Left ventricle myocardium inferior (tissue), 1 donor: Measurements from ENCODE around the gene NUBPL. TPM values are rescaled to one million over a fixed set of nuclear protein-coding genes. Genes with fewer than 3 reads are reported as not detected.
"Not testable (repeated sequence)": the region's sequence is repeated elsewhere in the genome, so short reads cannot be mapped to it uniquely, and the experiment has no call there.

Experiments
- DNase-seq: peaks from one replicate; pipeline ENCODE4 v3.0.0-alpha.2; 2020
- H3K27ac ChIP-seq: fragments of 200-600 bp; replicated peaks from 2 replicates; pipeline ENCODE4 v1.8.0; 2021
- H3K27me3 ChIP-seq: fragments of 200-600 bp; 2 replicates; pipeline ENCODE4 v1.8.0; 2021; ENCODE audit warnings: low read depth
- H3K36me3 ChIP-seq: fragments of 200-600 bp; 2 replicates; pipeline ENCODE4 v1.8.0; 2021
- H3K4me1 ChIP-seq: fragments of 200-600 bp; 2 replicates; pipeline ENCODE4 v1.8.0; 2021
- H3K4me3 ChIP-seq: fragments of 200-600 bp; 2 replicates; pipeline ENCODE4 v1.8.0; 2021; ENCODE audit warnings: mild to moderate bottlenecking, moderate library complexity
- H3K9me3 ChIP-seq: fragments of 200-600 bp; replicated peaks from 2 replicates; pipeline ENCODE4 v1.8.0; 2021
- intact Hi-C: fragments of 100-400 bp; cut with micrococcal nuclease; formaldehyde crosslinking; loops from one replicate; pipeline ENCODE4 v1.11.0; 2022
- total RNA-seq: library from RNA; stranded (reverse); fragmentation: NEBNext Ultra II Directional; extraction: Animal tissue kit (Norgen Biotek cat#: 25700); gene quantifications from one replicate; pipeline ENCODE4 v1.2.1, GENCODE V29; 2021
- TF ChIP-seq, protein P1 (sequence below): fragments of 200-600 bp; IDR thresholded peaks from 2 replicates; pipeline ENCODE4 v1.8.0; 2021; ENCODE audit warnings: antibody characterized with exemption, mild to moderate bottlenecking, borderline replicate concordance
- donor health status: DM: no; HTN: yes; CAD: no; lungs with severe emphysema.

The NUBPL gene
- total RNA-seq, 1 donor from 2014 or later: 32.2 TPM

DNA sequence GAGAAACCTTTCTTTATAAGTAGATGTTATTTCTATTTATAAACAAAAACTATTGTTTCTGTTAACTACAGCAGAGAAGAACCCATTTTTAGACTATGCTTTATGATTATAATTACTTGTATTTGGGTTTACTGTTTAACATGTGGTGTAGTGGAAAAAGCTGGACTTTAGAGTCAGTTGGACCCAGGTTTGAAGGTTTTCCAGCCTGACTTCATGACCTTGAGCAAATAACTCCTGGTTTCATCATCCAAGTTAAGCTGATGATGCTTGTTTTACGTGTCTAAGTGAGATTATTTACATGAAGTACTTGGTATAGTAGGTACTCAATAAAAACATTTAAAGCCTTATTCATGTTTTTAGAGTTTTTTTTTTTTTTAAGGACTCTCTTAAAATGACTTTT is 294.1 kb downstream of the NUBPL start:
- intact Hi-C loops: no loop called here
- TF ChIP-seq, protein P1, sequence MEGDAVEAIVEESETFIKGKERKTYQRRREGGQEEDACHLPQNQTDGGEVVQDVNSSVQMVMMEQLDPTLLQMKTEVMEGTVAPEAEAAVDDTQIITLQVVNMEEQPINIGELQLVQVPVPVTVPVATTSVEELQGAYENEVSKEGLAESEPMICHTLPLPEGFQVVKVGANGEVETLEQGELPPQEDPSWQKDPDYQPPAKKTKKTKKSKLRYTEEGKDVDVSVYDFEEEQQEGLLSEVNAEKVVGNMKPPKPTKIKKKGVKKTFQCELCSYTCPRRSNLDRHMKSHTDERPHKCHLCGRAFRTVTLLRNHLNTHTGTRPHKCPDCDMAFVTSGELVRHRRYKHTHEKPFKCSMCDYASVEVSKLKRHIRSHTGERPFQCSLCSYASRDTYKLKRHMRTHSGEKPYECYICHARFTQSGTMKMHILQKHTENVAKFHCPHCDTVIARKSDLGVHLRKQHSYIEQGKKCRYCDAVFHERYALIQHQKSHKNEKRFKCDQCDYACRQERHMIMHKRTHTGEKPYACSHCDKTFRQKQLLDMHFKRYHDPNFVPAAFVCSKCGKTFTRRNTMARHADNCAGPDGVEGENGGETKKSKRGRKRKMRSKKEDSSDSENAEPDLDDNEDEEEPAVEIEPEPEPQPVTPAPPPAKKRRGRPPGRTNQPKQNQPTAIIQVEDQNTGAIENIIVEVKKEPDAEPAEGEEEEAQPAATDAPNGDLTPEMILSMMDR: no peak
- no peak overlapping the region for H3K4me3 ChIP-seq

DNA sequence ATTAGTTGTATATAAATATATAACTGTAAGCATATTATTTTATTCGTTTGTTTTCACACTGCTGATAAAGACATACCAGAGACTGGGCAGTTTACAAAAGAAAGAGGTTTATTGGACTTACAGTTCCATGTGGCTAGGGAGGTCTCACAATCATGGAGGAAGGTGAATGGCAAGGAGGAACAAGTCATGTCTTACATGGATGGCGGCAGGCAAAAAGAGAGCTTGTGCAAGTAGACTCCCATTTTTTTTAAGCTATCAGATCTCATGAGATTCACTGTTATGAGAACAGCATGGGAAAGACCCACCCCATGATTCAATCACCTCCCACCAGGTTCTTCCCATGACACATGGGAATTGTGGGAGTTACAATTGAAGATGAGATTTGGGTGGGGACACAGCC is 294.8 kb downstream of the NUBPL start:
- H3K27ac ChIP-seq, H3K9me3 ChIP-seq, H3K27me3 ChIP-seq, H3K4me1 ChIP-seq, H3K36me3 ChIP-seq, H3K4me3 ChIP-seq, intact Hi-C loops, DNase-seq: not testable (repeated sequence)

More for the DNA sequence above, 294.1 kb downstream of the NUBPL start:
- Histone ChIP-seq H3K27me3 (no peaks in the 10 kb centered on the region), H3K36me3 (peaks cover 5% of the 10 kb centered on the region), H3K9me3 (no peaks in the 10 kb centered on the region), H3K27ac (no peak overlapping the region), H3K4me1 (no peaks in the 10 kb centered on the region)
- DNase-seq: no peak

DNA sequence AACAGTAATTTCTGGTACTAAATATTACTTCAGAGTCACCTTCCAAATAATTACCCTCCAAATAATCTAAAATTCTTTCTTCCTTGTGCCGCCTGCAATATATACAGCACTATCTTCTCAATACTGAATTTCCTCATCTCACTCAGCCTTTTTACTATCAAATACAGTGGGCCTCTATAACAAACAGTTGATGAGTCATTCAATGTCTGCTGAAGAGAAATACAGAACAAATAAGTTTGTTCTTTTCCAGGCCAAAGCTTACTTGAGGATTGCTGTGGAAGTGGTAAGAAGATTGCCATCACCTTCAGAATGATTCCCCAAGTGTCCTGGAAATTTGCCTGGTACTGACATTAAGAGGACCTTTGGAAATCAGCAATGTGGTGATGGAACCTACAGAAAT is 297.7 kb downstream of the NUBPL start:
- Histone ChIP-seq H3K27ac (no peak overlapping the region), H3K36me3 (peaks cover 5% of the 10 kb centered on the region), H3K9me3 (no peaks in the 10 kb centered on the region), H3K4me1 (no peaks in the 10 kb centered on the region), H3K4me3 (no peak overlapping the region), H3K27me3 (no peaks in the 10 kb centered on the region)
- intact Hi-C loops: no loop called here
- DNase-seq: no peak
- TF ChIP-seq, protein P1: no peak

DNA sequence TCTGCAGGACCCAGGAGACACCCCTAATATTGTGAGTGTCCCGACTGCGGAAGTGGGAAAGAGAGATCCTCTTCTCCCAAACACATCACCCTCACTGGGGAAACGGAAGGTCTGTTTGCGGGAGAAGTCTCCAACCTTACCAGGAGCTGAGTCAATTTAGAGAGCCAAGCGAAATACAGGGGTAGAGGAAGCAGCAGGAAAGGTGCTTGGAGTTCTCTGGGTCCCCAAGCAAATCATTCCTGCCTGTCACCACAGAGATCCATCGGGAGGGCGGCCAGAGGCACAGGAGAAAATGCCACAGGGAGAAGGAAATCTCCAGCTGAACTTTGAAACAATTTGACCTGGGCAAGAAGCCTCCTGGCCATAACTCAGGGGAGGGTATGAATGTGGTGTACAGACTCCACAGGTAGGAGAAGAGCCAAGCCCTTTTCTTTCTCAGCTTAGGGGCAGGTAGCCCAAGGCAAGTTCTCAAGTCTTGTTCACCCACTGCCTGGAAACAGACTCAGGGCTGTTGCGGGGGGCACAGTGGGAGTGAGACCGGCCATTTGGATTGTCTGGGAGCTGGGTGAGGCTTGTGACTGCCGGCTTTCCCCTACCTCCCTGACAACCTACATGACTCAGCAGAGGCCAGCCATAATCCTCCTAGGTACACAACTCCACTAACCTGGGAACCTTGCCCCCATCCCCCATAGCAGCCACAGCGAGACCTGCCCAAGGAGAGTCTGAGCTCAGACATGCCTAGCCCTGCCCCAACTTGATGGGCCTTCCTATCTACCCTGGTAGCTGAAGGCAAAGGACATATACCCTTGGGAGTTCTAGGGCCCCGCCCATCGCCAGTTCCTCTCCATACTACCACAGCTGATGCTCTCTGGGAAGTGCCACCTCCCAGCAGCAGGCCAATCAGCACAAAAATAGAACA is 304.0 kb downstream of the NUBPL start:
- H3K4me3 ChIP-seq: no peak overlapping the region
- TF ChIP-seq, protein P1: no peak
- H3K36me3 ChIP-seq: no peaks in the 10 kb centered on the region
- no peak for DNase-seq
- H3K9me3 ChIP-seq: peaks cover 25% of the 10 kb centered on the region
- no peaks in the 10 kb centered on the region for H3K27me3 ChIP-seq
- intact Hi-C loops: no loop called here
- no peaks in the 10 kb centered on the region for H3K4me1 ChIP-seq
- H3K27ac ChIP-seq: no peak overlapping the region

DNA sequence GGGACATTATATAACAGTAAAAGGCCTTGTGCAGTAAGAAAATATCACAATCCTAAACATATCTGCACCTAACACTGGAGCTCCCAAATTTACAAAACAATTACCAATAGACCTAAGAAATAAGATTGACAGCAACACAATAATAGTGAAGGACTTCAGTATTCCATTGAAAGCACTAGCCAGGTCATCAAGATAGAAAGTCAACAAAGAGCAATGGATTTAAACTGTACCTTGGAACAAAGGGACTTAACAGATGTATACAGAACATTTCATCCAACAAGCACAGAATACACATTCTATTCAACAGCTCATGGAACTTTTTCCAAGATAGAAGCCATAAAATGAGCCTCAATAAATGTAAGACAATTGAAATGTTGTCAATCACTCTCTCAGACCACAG is 306.4 kb downstream of the NUBPL start:
- no peak overlapping the region for H3K4me3 ChIP-seq
- intact Hi-C loops: no loop called here
- no peaks in the 10 kb centered on the region for H3K27me3 ChIP-seq
- H3K27ac ChIP-seq: no peak overlapping the region
- no peak for DNase-seq
- H3K9me3 ChIP-seq: peaks cover 32% of the 10 kb centered on the region
- TF ChIP-seq, protein P1: no peak
- H3K4me1 ChIP-seq: no peaks in the 10 kb centered on the region
- H3K36me3 ChIP-seq: no peaks in the 10 kb centered on the region

DNA sequence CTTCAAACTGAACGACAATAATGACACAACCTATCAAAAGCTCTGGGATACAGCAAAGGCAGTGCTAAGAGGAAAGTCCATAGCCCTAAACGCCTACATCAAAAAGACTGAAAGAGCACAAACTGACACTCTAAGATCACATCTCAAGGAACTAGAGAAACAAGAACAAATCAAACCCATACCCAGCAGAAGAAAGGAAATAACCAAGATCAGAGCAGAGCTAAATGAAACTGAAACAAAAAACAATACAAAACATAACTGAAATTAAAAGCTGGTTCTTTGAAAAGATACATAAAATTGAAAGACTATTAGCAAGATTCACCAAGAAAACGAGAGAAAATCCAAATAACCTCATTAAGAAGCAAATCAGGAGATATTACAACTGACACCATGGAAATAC is 306.9 kb downstream of the NUBPL start:
- H3K27me3 ChIP-seq, intact Hi-C loops, DNase-seq, H3K4me3 ChIP-seq, H3K36me3 ChIP-seq, H3K27ac ChIP-seq, H3K4me1 ChIP-seq: not testable (repeated sequence)
- H3K9me3 ChIP-seq: peaks cover 32% of the 10 kb centered on the region
